Breast epithelium (tissue), 3 donors: Measurements from ENCODE around the gene PTBP3.

Source experiments
- CTCF ChIP-seq, 3 donors: fragments of 450-650 bp; IDR thresholded peaks; one replicate each; pipeline ENCODE4 v1.5.1; 2016 to 2017; ENCODE audit warnings: antibody characterized with exemption in 3 of 3, mild to moderate bottlenecking in 3 of 3, moderate library complexity in 3 of 3
- POLR2A ChIP-seq: fragments of 450-650 bp; IDR thresholded peaks from one replicate; pipeline ENCODE4 v1.6.1; 2016; ENCODE audit warnings: antibody characterized with exemption, mild to moderate bottlenecking, moderate library complexity

- TF ChIP-seq CTCF (IDR thresholded peaks at IDR 0.05) (no peak), POLR2A (no peak)
Observed at GRCh38 chr9:112239708-112240107, 93.7 kb downstream of the PTBP3 start.
